Fibroblast of skin of back (primary cell): ENCODE results near the gene PCDHGA1.
"Not testable (repeated sequence)": the region's sequence is repeated elsewhere in the genome, so short reads cannot be mapped to it uniquely, and the experiment has no call there.

Source experiments
- DNase-seq: peaks from one replicate; pipeline ENCODE4 v3.0.0-alpha.2; 2013

The PCDHGA1 gene

DNA sequence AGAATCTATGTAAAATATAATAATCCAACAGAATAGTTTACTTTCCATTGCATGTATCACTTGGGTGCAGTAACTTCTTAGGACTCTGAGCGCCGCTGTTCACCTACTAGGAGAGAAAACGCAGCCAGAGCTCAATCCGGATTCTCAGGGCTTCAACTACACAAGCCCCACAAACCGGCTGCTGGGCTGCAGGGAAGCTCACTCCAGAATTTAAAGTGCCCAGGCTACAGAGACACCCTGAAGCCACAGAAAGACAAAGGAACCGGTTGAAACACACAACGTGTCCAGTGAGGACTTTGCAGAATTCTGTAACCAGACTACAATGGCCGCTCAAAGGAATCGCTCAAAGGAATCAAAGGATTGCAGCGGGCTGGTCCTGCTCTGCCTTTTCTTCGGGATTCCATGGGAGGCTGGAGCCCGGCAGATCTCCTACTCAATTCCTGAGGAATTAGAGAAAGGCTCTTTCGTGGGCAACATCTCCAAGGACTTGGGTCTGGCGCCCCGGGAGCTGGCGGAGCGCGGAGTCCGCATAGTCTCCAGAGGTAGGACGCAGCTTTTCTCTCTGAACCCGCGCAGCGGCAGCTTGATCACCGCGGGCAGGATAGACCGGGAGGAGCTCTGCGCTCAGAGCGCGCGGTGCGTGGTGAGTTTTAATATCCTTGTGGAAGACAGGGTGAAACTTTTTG, 82.7 kb downstream of the PCDHGA1 start, which contains the start of gene PCDHGA10:
Gene PCDHGA10, plus strand, starts transcription at position 134 of the 686 bp plus-strand sequence. Its CDS starts 189 bp downstream, at position 323.
- DNase-seq, result peak; percentile 75

DNA sequence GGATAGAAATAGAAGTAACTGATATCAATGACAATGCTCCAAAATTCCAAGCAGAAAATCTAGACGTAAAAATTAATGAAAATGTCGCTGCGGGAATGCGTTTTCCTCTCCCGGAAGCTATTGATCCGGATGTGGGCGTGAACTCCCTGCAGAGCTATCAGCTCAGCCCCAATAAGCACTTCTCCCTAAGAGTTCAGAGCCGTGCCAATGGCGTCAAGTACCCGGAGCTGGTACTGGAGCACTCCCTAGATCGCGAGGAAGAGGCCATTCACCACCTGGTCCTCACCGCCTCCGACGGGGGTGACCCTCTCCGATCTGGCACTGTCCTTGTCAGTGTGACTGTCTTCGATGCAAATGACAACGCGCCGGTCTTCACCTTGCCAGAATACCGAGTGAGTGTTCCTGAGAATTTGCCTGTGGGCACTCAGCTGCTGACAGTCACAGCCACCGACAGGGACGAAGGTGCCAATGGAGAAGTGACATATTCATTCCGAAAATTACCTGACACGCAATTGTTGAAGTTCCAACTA, 83.3 kb downstream of the PCDHGA1 start:
- no peak for DNase-seq

DNA sequence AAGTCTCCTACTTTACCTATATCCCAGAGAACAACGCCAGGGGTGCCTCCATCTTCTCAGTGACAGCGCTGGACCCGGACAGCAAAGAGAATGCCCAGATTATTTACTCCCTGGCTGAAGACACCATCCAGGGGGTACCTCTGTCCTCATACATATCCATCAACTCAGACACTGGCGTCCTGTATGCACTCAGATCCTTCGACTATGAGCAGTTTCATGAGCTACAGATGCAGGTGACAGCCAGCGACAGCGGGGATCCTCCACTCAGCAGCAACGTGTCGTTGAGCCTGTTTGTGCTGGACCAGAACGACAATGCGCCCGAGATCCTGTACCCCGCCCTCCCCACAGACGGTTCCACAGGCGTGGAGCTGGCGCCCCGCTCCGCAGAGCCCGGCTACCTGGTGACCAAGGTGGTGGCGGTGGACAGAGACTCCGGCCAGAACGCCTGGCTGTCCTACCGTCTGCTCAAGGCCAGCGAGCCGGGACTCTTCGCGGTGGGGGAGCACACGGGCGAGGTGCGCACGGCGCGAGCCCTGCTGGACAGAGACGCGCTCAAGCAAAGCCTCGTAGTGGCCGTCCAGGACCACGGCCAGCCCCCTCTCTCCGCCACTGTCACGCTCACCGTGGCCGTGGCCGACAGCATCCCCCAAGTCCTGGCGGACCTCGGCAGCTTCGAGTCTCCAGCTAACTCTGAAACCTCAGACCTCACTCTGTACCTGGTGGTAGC, 84.4 kb downstream of the PCDHGA1 start:
- not testable (repeated sequence) for DNase-seq

DNA sequence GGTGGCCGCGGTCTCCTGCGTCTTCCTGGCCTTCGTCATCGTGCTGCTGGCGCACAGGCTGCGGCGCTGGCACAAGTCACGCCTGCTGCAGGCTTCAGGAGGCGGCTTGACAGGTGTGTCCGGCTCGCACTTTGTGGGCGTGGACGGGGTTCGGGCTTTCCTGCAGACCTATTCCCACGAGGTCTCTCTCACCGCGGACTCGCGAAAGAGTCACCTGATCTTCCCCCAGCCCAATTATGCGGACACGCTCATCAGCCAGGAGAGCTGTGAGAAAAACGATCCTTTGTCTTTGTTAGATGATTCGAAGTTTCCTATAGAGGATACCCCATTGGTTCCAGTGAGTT, 84.9 kb downstream of the PCDHGA1 start:
- DNase-seq, result not testable (repeated sequence)

DNA sequence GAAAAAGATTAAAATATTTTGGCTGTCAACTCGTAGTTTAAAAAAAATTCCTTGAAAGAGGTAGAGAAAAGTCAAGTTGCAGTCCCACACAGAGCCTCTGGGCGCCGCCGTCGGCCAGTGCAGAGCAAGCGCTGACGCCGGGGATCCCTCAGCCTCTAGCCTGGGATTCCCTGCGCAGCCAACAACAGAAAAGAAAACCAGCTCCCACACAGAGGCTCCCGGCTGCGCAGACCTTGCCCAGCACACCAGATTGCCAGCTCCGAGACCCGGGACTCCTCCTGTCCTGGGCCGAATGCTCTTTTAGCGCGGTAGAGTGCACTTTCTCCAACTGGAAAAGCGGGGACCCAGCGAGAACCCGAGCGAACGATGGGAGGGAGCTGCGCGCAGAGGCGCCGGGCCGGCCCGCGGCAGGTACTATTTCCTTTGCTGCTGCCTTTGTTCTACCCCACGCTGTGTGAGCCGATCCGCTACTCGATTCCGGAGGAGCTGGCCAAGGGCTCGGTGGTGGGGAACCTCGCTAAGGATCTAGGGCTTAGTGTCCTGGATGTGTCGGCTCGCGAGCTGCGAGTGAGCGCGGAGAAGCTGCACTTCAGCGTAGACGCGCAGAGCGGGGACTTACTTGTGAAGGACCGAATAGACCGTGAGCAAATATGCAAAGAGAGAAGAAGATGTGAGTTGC, 87.3 kb downstream of the PCDHGA1 start, which contains the start of gene PCDHGB7:
Gene PCDHGB7, plus strand, starts transcription at position 184 of the 679 bp plus-strand sequence. Its CDS starts 183 bp downstream, at position 367.
- DNase-seq, result peak; percentile 82

DNA sequence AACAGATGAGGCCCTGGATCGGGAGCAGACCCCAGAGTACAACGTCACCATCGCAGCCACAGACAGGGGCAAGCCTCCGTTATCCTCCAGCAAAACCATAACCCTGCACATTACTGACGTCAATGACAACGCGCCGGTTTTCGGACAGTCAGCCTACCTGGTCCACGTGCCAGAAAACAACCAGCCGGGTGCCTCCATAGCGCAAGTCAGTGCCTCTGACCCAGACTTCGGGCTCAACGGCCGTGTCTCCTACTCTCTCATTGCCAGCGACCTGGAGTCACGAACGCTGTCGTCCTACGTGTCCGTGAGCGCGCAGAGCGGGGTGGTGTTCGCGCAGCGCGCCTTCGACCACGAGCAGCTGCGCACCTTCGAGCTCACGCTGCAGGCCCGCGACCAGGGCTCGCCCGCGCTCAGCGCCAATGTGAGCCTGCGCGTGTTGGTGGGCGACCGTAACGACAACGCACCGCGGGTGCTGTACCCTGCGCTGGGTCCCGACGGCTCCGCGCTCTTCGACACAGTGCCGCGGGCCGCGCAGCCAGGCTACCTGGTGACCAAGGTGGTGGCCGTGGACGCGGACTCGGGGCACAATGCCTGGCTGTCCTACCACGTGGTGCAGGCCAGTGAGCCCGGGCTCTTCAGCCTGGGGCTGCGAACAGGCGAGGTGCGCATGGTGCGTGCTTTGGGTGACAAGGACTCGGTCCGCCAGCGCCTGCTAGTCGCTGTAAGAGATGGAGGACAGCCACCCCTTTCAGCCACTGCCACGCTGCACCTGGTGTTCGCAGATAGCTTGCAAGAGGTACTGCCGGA, 89.0 kb downstream of the PCDHGA1 start:
- DNase-seq, result no peak

DNA sequence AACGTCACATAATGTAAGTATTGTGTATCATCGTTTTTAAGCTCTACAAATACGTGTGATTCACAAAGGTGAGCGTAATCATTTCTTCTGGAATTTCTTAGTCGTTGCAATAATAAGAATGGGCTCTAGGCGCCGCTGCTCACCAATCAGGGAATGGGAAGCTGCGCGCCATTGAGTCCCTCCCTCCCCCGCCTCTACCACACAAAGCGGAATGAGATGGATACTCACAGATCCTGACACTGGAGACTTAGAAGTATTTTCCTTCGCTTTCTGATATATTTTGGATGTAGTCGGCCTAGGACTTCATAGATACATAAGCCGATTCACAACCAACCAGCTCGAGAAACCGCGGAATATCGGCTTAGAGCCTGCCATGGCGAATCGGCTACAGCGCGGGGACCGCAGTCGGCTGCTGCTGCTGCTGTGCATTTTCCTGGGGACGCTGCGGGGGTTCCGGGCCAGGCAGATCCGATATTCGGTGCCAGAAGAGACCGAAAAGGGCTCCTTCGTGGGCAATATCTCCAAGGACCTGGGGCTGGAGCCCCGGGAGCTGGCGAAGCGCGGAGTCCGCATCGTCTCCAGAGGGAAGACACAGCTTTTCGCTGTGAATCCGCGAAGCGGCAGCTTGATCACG, 90.7 kb downstream of the PCDHGA1 start, which contains the start of gene PCDHGA11:
Gene PCDHGA11, plus strand, starts transcription at position 197 of the 634 bp plus-strand sequence. Its CDS starts 177 bp downstream, at position 374.
- DNase-seq, result peak; percentile 72

DNA sequence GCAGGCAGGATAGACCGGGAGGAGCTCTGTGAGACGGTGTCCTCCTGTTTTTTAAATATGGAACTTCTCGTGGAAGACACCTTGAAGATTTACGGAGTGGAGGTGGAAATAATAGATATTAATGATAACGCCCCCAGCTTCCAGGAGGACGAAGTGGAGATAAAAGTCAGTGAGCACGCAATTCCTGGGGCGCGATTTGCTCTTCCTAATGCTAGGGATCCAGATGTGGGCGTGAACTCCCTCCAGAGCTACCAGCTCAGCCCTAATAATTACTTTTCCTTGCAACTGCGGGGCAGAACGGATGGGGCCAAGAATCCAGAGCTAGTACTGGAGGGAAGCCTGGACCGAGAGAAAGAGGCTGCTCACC, 91.2 kb downstream of the PCDHGA1 start:
- DNase-seq, result no peak

DNA sequence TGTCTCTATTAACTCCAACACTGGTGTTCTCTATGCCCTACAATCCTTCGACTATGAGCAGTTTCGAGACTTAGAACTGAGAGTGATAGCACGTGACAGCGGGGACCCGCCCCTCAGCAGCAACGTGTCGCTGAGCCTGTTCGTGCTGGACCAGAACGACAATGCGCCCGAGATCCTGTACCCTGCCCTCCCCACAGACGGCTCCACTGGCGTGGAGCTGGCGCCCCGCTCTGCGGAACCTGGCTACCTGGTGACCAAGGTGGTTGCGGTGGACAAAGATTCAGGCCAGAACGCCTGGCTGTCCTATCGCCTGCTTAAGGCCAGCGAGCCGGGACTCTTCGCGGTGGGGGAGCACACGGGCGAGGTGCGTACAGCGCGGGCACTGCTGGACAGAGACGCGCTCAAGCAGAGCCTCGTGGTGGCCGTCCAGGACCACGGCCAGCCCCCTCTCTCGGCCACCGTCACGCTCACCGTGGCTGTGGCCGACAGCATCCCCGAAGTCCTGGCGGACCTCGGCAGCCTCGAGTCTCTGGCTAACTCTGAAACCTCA, 92.5 kb downstream of the PCDHGA1 start:
- DNase-seq, result no peak

DNA sequence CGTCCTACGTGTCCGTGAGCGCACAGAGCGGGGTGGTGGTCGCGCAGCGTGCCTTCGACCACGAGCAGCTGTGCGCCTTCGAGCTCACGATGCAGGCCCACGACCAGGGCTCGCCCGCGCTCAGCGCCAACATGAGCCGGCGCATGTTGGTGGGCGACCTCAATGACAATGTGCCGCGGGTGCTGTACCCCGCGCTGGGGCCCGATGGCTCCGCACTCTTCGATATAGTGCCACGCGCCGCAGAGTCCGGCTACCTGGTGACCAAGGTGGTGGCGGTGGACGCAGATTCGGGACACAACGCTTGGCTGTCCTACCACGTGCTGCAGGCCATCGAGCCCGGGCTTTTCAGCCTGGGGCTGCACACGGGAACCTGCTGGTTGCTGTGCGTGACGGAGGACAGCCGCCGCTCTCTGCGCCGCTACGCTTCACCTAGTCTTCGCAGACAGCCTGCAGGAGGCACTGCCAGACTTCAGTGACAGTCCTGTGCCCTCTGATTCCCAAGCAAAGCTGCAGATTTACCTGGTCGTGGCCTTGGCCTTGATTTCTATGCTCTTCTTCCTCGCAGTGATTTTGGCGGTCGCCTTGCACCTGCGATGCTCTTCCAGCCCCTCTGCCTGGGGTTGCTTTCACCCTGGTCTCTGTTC, 97.6 kb downstream of the PCDHGA1 start:
- no peak for DNase-seq

DNA sequence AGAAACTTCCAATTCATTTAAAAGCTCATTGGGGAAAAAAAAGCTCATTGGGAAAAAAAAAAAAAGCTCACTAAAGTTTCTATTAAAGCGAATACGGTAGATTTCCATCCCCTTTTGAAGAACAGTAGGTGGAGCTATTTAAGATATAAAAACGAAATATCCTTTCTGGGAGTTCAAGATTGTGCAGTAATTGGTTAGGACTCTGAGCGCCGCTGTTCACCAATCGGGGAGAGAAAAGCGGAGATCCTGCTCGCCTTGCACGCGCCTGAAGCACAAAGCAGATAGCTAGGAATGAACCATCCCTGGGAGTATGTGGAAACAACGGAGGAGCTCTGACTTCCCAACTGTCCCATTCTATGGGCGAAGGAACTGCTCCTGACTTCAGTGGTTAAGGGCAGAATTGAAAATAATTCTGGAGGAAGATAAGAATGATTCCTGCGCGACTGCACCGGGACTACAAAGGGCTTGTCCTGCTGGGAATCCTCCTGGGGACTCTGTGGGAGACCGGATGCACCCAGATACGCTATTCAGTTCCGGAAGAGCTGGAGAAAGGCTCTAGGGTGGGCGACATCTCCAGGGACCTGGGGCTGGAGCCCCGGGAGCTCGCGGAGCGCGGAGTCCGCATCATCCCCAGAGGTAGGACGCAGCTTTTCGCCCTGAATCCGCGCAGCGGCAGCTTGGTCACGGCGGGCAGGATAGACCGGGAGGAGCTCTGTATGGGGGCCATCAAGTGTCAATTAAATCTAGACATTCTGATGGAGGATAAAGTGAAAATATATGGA, 100.2 kb downstream of the PCDHGA1 start, which contains the start of gene PCDHGA12:
Gene PCDHGA12, plus strand, starts transcription at position 176 of the 782 bp plus-strand sequence. Its CDS starts 253 bp downstream, at position 429.
- peak; percentile 91 for DNase-seq

DNA sequence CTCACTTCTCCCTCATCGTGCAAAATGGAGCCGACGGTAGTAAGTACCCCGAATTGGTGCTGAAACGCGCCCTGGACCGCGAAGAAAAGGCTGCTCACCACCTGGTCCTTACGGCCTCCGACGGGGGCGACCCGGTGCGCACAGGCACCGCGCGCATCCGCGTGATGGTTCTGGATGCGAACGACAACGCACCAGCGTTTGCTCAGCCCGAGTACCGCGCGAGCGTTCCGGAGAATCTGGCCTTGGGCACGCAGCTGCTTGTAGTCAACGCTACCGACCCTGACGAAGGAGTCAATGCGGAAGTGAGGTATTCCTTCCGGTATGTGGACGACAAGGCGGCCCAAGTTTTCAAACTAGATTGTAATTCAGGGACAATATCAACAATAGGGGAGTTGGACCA, 101.0 kb downstream of the PCDHGA1 start:
- peak; percentile 49 for DNase-seq

DNA sequence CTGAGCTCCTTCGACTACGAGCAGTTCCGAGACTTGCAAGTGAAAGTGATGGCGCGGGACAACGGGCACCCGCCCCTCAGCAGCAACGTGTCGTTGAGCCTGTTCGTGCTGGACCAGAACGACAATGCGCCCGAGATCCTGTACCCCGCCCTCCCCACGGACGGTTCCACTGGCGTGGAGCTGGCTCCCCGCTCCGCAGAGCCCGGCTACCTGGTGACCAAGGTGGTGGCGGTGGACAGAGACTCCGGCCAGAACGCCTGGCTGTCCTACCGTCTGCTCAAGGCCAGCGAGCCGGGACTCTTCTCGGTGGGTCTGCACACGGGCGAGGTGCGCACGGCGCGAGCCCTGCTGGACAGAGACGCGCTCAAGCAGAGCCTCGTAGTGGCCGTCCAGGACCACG, 102.0 kb downstream of the PCDHGA1 start:
- DNase-seq, result not testable (repeated sequence)

DNA sequence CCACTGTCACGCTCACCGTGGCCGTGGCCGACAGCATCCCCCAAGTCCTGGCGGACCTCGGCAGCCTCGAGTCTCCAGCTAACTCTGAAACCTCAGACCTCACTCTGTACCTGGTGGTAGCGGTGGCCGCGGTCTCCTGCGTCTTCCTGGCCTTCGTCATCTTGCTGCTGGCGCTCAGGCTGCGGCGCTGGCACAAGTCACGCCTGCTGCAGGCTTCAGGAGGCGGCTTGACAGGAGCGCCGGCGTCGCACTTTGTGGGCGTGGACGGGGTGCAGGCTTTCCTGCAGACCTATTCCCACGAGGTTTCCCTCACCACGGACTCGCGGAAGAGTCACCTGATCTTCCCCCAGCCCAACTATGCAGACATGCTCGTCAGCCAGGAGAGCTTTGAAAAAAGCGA, 102.4 kb downstream of the PCDHGA1 start:
- not testable (repeated sequence) for DNase-seq

DNA sequence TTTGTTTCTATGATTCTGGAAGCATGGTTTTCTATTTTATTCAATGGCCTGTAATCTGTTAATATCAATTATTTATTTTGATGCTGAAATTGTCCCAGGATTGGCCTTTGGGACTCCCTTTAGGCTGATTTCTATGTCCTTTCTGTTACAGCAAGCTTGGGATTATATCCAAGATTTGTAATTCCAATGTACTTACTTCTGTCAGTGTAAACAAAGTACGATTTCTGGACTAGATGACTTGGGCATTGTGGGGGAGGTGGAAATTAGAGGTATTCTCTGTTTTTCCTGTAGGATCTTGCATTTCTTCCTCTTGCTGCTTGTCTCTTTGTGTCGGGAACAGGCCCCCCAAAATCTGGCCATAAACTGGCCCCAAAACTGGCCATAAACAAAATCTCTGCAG, 103.7 kb downstream of the PCDHGA1 start:
- peak; percentile 59 for DNase-seq

DNA sequence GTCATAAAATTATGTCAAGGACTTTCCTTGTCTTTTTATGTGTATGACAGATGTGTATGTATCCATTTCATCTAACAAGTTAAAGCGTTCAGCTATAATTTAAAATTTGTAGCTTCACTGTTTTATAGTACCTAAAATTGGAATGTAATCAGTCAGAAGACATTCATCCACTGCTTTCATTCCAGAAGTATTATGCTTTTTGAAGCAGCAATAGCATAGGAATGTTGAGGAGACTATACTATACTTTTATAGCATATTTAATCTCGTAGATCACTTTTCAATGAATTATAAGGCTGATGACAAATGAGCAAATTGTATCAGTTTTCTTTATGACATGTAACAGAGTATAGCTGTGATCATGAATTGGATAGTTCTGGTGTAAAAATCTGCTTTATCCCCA, 106.9 kb downstream of the PCDHGA1 start:
- peak; percentile 77 for DNase-seq

DNA sequence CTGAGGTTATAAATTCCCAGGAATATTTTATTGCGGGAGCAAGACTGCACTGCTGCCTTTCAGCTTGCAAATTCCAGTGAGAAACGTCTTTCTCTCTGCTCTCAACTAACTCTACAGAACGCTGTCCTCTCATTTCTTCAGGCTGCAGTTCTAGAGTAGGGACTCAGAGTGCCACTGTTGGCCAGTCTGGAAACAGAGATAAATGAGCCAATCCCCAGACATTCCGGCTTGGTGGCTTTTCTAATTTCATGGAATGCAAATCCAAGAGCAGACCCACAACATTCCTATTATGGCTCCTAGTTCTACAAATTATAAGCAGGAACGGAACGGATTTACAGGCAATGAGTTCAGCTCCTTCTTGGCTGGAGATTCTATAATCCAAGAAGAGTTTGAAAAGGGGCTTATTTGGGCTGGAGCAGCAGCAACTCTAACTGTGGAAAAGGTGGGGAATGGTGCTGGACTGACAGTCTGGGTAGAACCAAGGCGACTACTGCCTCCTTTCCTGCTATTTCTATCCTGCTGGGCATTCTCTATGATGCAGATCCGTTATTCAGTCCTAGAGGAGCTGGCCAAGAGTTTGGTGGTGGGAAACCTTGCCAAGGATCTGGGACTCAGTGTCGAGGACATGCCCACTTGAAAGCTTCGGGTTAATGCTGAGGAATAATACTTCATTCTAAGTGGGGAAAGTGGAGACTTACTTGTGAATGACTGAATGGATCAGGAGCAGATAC, 109.3 kb downstream of the PCDHGA1 start:
- DNase-seq, result peak; percentile 71

DNA sequence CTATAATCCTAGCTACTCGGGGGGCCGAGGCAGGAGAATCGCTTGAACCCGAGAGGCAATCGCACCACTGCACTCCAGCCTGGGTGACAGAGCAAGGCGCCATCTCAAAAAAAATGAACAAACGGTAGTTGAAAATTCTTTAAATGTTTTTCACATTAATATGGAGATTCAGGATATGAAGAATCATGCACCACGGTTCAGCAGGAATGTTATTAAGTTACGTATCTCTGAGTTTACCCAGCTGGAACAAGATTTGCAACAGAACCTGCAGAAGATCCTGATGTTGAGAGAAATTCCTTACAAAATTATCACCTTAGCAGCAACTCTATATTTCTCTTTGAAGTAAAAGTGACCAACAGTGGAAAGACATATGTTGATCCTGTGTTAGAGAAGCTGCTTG, 110.0 kb downstream of the PCDHGA1 start:
- peak; percentile 28 for DNase-seq

DNA sequence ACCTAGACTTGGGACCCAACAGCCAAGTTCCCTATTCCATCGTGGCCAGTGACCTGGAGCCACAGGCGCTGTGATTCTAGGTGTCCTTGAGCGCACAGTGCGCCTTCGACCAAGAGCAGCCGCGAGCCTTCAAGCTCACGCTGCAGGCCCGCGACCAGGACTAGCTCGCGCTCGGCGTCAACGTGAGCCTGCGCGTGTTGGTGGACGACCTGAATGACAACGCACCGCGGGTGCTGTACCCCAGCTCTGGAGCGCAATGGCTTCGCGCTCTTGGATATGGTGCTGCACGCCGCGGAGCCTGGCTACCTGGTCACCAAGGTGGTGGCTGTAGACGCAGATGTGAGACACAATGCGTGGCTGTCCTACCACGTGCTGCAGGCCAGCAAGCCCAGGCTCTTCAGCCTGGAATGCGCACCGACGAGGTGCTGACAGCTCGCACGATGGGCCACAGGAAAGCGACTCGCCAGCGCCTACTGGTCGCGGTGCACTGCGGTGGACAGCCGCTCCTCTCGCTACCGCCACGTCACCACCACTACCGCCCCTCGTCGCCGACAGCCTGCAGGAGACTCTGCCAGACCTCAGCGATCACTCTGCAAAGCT, 111.4 kb downstream of the PCDHGA1 start:
- no peak for DNase-seq
